GM23248 (cell line): ENCODE results near the gene PPP1R9A. TPM values are rescaled to one million over a fixed set of nuclear protein-coding genes. Genes with fewer than 3 reads are reported as not detected.
A peak's percentile ranks its signal among the peaks of the same experiment; 100 is the strongest.

Experiments used
- DNase-seq: peaks from one replicate; pipeline ENCODE4 v3.0.0-alpha.2; 2015
- H2AFZ ChIP-seq: fragments of 200-600 bp; sonication (generic); 2 replicates; pipeline ENCODE4 v1.6.1; 2016; ENCODE audit warnings: antibody characterized with exemption
- H3F3A ChIP-seq: fragments of 200-600 bp; sonication (generic); 2 replicates; pipeline ENCODE4 v1.6.1; 2016; ENCODE audit warnings: mild to moderate bottlenecking, antibody characterized with exemption, mixed run types; ENCODE audit not compliant: insufficient read depth
- H3K27ac ChIP-seq: fragments of 200-600 bp; sonication (generic); 2 replicates; pipeline ENCODE4 v1.5.1; 2016; ENCODE audit warnings: mild to moderate bottlenecking
- H3K27me3 ChIP-seq: fragments of 200-600 bp; sonication (generic); replicated peaks from 2 replicates; pipeline ENCODE4 v1.6.1; 2016; ENCODE audit warnings: mild to moderate bottlenecking; ENCODE audit not compliant: insufficient read depth
- H3K36me3 ChIP-seq: fragments of 200-600 bp; sonication (generic); 2 replicates; pipeline ENCODE4 v1.6.1; 2016; ENCODE audit warnings: low read depth, mild to moderate bottlenecking
- H3K4me1 ChIP-seq: fragments of 200-600 bp; sonication (generic); 2 replicates; pipeline ENCODE4 v1.6.1; 2016; ENCODE audit warnings: mild to moderate bottlenecking; ENCODE audit not compliant: insufficient read depth
- H3K4me2 ChIP-seq: fragments of 200-600 bp; sonication (generic); one replicate; pipeline ENCODE4 v1.6.1; 2016; ENCODE audit warnings: mild to moderate bottlenecking; ENCODE audit not compliant: unreplicated experiment
- H3K4me3 ChIP-seq: fragments of 200-600 bp; sonication (generic); 2 replicates; pipeline ENCODE4 v1.5.1; 2016; ENCODE audit warnings: mild to moderate bottlenecking
- H3K79me2 ChIP-seq: fragments of 200-600 bp; sonication (generic); 2 replicates; pipeline ENCODE4 v1.6.1; 2016; ENCODE audit warnings: mild to moderate bottlenecking; ENCODE audit not compliant: insufficient read depth
- H3K9ac ChIP-seq: fragments of 200-600 bp; sonication (generic); 2 replicates; pipeline ENCODE4 v1.6.1; 2016; ENCODE audit warnings: mild to moderate bottlenecking
- H3K9me2 ChIP-seq: fragments of 200-600 bp; sonication (generic); 2 replicates; pipeline ENCODE4 v1.6.1; 2016; ENCODE audit warnings: mixed run types, mild to moderate bottlenecking, moderate library complexity; ENCODE audit not compliant: insufficient read depth
- H3K9me3 ChIP-seq: fragments of 200-600 bp; sonication (generic); one replicate; pipeline ENCODE4 v1.6.1; 2017; ENCODE audit warnings: low read depth
- H4K20me1 ChIP-seq: fragments of 200-600 bp; sonication (generic); 2 replicates; pipeline ENCODE4 v1.6.0; 2016; ENCODE audit not compliant: insufficient read depth
- EZH2 ChIP-seq: fragments of 200-600 bp; sonication (generic); IDR thresholded peaks from 2 replicates; pipeline ENCODE4 v1.6.1; 2018; ENCODE audit warnings: antibody characterized with exemption, mild to moderate bottlenecking; ENCODE audit not compliant: insufficient read depth, poor library complexity, severe bottlenecking
- EZH2phosphoT487 ChIP-seq: fragments of 200-600 bp; sonication (generic); IDR thresholded peaks from 2 replicates; pipeline ENCODE4 v1.6.1; 2018; ENCODE audit warnings: antibody characterized with exemption, moderate library complexity, mild to moderate bottlenecking, low read depth; ENCODE audit not compliant: insufficient read depth
- WGBS, 2 experiments: methylation state at CpG; one replicate each; pipeline ENCODE4 v1.1.6; 2015 to 2017; ENCODE audit warnings: low lambda C conversion rate in 2 of 2, low coverage in 1 of 2; ENCODE audit errors: missing lambda C conversion rate in 2 of 2; 5-methylcytosine and 5-hydroxymethylcytosine counted together
- in situ Hi-C: fragments of 300-500 bp; cut with MboI; formaldehyde crosslinking; loops from 2 replicates; pipeline ENCODE4 v1.15.0; 2020
- polyA plus RNA-seq: library from polyadenylated mRNA; unstranded; fragments of >200 nt; fragmentation: Nextera tagmentation; extraction: Ambion mirVana; gene quantifications from 2 replicates; pipeline ENCODE4 v1.2.1, GENCODE V29; 2016
- total RNA-seq: library from RNA; depleted of rRNA; stranded (reverse); fragments of >200 nt; shearing (Covaris generic); gene quantifications from 2 replicates; pipeline ENCODE4 v1.2.3, GENCODE V29; 2014

The PPP1R9A gene
- total and polyA plus RNA-seq, 2 experiments from 2014 or later: 0.03 TPM; not detected in 1

- Histone ChIP-seq H4K20me1 (no peaks in the 10 kb centered on the region), H3K36me3 (no peaks in the 10 kb centered on the region), H3F3A (no peaks in the 10 kb centered on the region), H3K9me3 (no peaks in the 10 kb centered on the region), H3K4me2 (no peak overlapping the region), H3K4me3 (no peak overlapping the region), H2AFZ (no peak overlapping the region), H3K27ac (no peak overlapping the region), H3K79me2 (no peaks in the 10 kb centered on the region), H3K4me1 (no peaks in the 10 kb centered on the region), H3K27me3 (peaks cover 3% of the 10 kb centered on the region), H3K9me2 (no peaks in the 10 kb centered on the region), H3K9ac (no peak overlapping the region)
- 0 to 5% methylated on average over 1 of the region's 1 CpG for WGBS, 2 experiments
- in situ Hi-C loops: no loop called here
- no peak for TF ChIP-seq EZH2
- no peak for TF ChIP-seq EZH2phosphoT487
- no peak for DNase-seq
Observed at GRCh38 chr7:95321720-95322119, 414.3 kb downstream of the PPP1R9A start.

GRCh38 chr7:95322396-95322795 is 415.0 kb downstream of the PPP1R9A start:
- Histone ChIP-seq H3K4me3 (no peak overlapping the region), H3K27ac (no peak overlapping the region), H3K4me1 (no peaks in the 10 kb centered on the region), H3K79me2 (no peaks in the 10 kb centered on the region), H4K20me1 (no peaks in the 10 kb centered on the region), H3K4me2 (no peak overlapping the region), H3K9ac (no peak overlapping the region), H3F3A (no peaks in the 10 kb centered on the region), H3K27me3 (peaks cover 3% of the 10 kb centered on the region), H3K36me3 (no peaks in the 10 kb centered on the region), H2AFZ (no peak overlapping the region), H3K9me3 (no peaks in the 10 kb centered on the region), H3K9me2 (no peaks in the 10 kb centered on the region)
- 74 to 79% methylated on average over 8 of the region's 8 CpGs for WGBS, 2 experiments
- DNase-seq: no peak
- TF ChIP-seq EZH2phosphoT487 (no peak), EZH2 (no peak)
- in situ Hi-C loops: no loop called here

- Histone ChIP-seq H3K27me3 (peaks cover 3% of the 10 kb centered on the region), H3K4me1 (no peaks in the 10 kb centered on the region), H4K20me1 (no peaks in the 10 kb centered on the region), H3K9me3 (no peaks in the 10 kb centered on the region), H3K4me2 (no peak overlapping the region), H3K4me3 (no peak overlapping the region), H3K9me2 (no peaks in the 10 kb centered on the region), H3K9ac (no peak overlapping the region), H2AFZ (no peak overlapping the region), H3F3A (no peaks in the 10 kb centered on the region), H3K79me2 (no peaks in the 10 kb centered on the region), H3K27ac (no peak overlapping the region), H3K36me3 (no peaks in the 10 kb centered on the region)
- in situ Hi-C loops: no loop called here
- peak; percentile 46 for DNase-seq
- WGBS, 2 experiments: 46 to 50% methylated on average over 2 of the region's 2 CpGs
- TF ChIP-seq EZH2: no peak
- TF ChIP-seq EZH2phosphoT487: no peak
Observed at GRCh38 chr7:95322854-95323253, 415.5 kb downstream of the PPP1R9A start.

DNA sequence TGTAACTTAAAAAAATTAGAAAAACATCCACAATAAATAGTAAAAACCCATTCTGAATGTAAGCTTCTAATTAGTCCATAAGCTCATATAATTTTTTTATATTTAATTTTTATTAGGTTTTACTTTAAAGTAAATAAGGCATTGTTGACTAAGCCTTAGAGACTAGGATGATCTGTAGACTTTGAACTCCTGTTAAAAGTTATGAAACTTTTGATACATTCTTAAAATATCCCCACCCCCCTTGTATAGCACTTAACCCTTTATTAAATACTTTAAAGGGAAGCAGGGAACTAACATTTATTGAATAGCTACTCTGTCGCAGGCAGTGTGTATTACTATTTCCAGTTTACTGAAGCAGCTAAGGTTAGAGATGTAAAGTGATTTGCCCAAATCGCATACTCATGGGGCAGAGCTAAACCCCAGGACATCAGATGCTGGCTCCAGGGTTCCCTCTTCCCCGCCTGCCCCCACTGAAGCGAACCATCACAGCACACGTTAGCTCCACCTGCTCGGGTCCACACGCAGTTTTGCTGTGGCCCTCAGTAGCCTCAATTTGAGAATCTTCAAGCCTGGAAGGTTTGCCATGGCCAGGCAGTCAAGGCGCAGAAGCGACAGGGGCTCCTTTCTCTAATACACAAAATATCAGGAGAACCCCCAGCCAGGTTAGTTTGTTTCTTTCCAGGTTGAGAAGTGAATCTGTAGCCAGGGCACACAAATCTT is 416.2 kb downstream of the PPP1R9A start:
- Histone ChIP-seq H3K4me3 (no peak overlapping the region), H3F3A (no peaks in the 10 kb centered on the region), H3K27me3 (peaks cover 3% of the 10 kb centered on the region), H2AFZ (no peak overlapping the region), H4K20me1 (no peaks in the 10 kb centered on the region), H3K36me3 (no peaks in the 10 kb centered on the region), H3K4me2 (no peak overlapping the region), H3K4me1 (no peaks in the 10 kb centered on the region), H3K9ac (no peak overlapping the region), H3K27ac (no peak overlapping the region), H3K79me2 (no peaks in the 10 kb centered on the region), H3K9me2 (no peaks in the 10 kb centered on the region), H3K9me3 (no peaks in the 10 kb centered on the region)
- DNase-seq: no peak
- TF ChIP-seq EZH2: no peak
- TF ChIP-seq EZH2phosphoT487: no peak
- WGBS, 2 experiments: 53 to 82% methylated on average over 6 to 9 of the region's 9 CpGs
- in situ Hi-C loops: no loop called here

GRCh38 chr7:95324431-95324830 is 417.0 kb downstream of the PPP1R9A start, which contains the start of gene PON1:
Gene PON1 (minus strand): TSS chr7:95324532. CDS start chr7:95324475, 57 bp downstream.
- Histone ChIP-seq H3F3A (no peaks in the 10 kb centered on the region), H3K9ac (no peak within 1 kb of the TSS), H2AFZ (no peak within 1 kb of the TSS), H3K79me2 (no peaks in the 10 kb centered on the region), H3K36me3 (no peaks in the 10 kb centered on the region), H3K9me2 (no peaks in the 10 kb centered on the region), H3K4me3 (no peak within 1 kb of the TSS), H3K4me2 (no peak within 1 kb of the TSS), H3K4me1 (no peaks in the 10 kb centered on the region), H4K20me1 (no peaks in the 10 kb centered on the region), H3K9me3 (no peaks in the 10 kb centered on the region), H3K27ac (no peak within 1 kb of the TSS), H3K27me3 (peaks cover 3% of the 10 kb centered on the region)
- no peak for DNase-seq
- WGBS, 2 experiments: 11 to 12% methylated on average over 17 to 20 of the region's 20 CpGs
- TF ChIP-seq EZH2phosphoT487: no peak
- no peak for TF ChIP-seq EZH2
- in situ Hi-C loops: no loop called here
